LoVo (cell line): Measurements from ENCODE around the gene NOVA1.

Source experiments
- DNase-seq: peaks from one replicate; pipeline ENCODE4 v3.0.0-alpha.2; 2016; ENCODE audit warnings: low spot score

NOVA1 gene

DNA sequence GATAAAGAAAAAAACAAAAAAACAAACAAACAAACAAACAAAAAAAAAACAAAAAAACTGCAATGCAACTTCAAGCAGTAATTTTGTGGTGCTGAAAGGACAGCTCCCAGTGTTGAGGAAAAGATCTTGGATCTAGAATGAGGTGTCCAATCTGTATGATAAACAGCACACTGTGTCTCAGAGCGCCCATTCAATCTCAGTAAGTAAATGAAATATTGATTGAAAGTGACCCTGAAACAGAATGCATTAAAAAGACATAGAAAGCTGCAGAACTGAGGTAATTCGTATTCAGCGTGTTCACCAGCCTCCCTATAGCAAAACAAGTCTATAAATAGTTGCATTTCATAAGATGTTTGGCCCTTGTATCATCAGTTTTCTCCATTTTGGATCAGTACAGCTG lies 153.0 kb downstream of the NOVA1 start:
- DNase-seq: no peak

DNA sequence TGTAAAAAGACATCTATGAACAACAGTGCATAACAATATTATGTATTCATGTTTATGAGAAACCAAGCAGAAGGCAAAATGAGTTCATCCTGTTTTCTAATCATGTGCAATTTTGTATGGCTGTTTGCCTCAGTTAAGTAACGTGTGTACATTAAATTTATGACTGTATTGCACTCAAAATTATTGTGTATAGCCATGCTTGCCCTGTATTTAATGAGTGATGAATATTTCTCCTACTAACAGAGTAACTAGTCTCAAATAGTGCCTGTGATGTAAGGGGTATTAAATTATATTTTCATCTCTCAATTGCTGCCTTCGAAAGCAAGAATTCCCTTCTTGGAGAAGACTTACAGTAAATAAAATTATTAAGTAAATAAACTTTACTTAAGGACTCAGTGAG lies 154.2 kb downstream of the NOVA1 start:
- DNase-seq: no peak

DNA sequence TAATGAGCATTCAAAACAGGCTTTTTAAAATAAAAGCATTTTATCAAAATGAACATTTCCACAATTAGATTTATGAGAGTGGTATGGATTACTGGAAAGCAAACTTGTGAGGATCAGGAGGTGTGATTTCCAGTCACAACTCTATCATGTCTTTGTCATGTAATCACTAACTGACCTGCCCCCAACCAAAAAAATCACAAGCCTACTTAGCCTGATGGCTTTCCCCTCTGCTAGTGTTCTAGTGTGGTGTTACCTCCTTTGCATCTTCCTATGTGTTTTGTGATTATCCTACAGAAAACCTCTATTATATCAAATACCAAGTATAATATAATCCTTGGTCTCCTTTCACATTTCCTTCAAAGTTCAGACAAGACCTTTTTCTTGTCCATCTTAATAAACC lies 168.6 kb downstream of the NOVA1 start:
- DNase-seq: no peak

DNA sequence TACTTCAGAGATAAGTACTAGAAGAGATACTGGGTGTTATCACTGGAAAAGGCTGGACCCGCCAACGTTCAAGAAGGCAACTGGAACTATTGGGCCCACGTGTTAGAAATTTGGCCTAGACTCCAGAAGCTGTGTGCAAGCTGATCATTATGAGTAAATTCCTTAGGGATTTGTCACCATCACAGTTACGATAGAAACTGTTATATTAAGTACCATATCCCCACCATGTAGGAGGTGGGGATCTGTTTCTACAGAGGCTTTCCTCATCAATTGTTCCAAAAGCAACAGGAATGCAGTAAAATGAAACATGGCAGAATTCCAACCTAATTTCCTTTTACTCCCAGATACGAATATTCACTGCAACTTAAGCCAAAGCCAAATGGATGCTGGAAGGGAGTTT lies 170.7 kb downstream of the NOVA1 start:
- DNase-seq: no peak

DNA sequence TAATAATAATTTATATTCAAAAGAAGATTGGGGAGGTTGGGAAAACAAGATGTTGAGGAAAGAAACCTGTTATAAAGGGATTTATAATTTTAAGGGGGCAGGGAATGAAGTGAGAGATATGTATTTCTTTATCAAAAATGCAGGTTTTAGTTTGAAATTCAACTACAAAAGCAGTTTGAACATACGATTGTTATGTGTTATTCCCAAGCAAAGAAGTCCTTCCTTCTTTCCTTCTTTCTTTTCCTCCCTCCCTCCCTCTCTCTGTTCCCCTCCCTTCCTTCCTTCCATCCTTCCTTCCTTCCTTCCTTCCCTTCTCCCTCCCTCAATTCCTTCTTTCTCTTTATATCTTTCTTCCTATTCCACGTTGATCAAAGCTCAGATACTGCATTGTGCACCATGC lies 173.3 kb downstream of the NOVA1 start:
- no peak for DNase-seq

DNA sequence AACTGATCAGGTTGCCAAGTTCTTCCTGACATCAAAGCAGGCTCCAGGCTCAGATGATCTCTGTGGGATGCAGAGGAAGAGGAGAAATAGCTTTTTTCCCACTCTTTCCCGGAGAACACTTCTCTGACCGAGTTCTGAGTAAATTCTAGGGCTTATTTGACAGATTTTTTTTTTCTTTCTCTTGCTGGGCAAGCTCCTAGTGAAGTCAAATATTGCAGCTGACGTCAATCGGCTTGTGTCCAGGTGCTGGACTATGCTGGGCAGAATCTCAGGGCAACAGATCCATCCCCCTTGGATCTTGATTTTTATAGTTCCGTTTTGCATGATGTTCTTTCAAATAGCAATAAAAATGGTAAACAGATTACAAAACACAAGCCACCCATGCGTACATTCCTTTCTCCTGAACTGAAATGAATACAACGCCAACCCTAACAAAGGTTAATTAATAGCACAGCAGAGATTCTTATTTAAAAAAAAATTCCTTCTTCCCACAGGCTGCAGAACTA lies 182.2 kb downstream of the NOVA1 start:
- no peak for DNase-seq

DNA sequence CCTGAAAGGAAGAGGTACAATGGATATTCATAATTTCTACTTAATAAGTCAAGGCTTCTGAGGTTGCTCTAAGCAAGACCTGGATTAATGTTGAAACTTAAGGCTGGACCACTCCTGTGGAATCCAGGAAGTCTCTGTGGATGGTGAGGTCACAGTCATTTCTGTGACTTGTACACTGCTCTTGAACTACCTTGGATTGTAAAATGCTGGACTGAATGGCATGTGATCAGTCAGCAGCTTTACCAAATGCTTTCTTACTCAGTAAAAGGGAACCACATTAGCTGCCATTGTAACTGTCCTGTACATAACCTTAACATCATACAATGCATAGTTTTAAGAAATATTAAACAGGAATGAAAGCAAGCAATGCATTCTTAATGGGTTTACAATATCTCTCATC lies 182.9 kb downstream of the NOVA1 start:
- DNase-seq: no peak

DNA sequence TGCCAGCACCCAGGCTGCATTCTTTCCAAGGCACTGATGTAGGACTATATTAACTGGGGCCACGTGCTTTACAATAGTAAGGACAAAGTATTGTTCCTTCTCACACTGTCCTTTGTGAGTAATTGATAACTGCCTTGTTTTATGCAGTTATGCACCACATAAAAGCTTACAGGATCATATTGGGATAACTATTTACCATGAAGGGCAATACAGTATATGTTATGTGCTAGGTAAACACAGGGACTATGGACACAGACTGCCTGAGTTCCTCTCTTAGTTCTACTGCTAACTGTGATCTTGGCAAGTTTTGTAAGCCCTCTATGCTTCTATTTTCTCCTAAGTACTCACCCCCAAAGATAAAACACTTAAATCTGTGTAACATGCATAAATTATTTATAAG lies 183.7 kb downstream of the NOVA1 start:
- DNase-seq: no peak

DNA sequence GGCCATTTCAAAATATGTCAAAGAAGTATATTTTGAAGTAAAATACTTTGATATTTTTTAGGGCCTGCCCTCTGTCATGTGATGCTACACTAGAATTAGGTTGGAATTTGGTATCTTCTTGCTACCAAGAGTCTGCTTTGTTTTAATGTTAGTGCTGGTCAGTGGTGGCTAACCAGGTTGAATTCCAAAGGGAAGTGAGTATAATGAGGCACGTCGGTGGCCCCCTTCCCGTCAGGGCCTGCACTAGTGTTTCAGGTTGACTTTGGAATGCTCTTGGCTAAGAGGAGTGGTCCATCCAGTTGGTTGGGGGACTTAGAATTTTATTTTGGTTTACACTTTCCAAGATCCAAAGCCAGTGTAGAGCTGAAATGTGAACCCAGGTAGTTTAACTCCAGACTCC lies 185.4 kb downstream of the NOVA1 start:
- DNase-seq: no peak

DNA sequence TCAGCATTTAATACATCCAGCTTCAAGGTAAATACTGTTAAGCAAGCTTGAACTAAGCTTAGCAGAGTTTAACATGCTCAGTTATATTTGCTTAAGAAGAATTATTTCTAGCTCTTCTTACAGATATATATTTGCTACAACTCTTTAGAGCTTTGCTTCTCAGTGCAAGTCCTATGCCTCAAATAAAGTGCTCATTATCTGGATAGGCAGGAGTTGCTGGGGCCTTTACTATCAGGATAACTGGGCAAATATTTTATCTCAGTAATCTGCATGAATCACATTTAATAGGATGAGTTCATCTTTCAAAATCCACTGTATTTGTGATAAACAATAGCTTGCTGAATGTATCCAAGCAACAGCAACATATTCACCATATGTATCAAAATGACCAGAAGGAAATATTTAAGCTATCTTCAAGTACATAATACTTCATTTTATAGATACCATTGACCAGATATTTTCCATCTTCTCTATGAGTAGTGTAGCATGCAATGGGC lies 187.6 kb downstream of the NOVA1 start:
- DNase-seq: no peak

DNA sequence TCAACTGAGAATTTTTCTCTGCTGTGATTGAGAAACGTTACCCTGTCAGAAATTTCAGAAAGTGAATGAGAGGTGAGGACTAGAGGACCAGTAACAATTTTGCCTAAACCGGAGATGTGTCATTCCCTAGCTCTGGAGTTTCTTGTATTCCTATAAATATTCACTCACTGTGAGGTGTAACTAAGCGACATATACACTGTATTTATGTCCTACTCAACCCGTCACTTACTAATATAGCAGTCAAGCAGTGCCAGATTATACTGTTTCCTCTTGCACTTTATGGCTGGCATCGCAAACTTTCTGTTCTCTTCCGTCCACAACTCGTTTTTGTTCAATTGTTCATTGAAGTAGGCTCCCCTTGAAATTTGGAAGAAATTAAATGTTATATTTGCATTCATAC lies 192.9 kb downstream of the NOVA1 start:
- no peak for DNase-seq

DNA sequence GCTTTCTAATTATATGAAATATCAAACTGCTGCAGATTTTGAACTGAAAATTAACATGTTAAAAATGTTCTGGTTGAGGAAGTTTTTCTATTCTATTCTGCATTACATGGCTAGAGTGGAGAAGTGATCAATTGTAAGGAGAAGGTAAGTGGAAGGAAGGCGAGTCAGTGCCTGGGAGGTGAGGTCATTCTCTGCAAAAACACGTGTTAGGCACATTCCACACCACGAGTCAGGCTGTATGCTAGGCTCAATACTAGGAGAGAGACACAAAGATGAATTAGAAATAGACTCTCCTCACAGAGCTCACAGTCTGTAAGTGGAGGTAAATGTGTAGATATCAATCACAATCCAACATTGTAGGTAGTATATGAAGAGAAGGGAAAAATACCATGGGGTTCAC lies 194.1 kb downstream of the NOVA1 start:
- no peak for DNase-seq

DNA sequence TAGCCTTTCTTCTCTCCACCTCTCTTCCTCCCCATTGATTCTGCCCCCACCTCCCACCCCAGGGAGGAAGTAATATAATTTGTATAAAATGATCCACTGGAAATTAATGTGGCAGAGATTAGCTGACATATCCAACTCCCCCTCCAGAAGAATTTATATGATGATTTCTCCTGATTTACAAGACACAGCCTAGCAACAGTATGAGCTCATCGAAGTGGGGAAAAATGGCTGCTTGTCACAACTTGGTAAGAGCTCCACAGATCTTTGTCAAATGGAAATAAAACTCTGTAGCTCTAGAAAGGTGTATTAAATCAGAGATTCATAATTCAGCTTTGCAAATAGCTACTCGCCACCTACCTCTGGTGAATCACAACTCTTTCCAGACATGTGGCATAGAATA lies 195.7 kb downstream of the NOVA1 start:
- DNase-seq: no peak

DNA sequence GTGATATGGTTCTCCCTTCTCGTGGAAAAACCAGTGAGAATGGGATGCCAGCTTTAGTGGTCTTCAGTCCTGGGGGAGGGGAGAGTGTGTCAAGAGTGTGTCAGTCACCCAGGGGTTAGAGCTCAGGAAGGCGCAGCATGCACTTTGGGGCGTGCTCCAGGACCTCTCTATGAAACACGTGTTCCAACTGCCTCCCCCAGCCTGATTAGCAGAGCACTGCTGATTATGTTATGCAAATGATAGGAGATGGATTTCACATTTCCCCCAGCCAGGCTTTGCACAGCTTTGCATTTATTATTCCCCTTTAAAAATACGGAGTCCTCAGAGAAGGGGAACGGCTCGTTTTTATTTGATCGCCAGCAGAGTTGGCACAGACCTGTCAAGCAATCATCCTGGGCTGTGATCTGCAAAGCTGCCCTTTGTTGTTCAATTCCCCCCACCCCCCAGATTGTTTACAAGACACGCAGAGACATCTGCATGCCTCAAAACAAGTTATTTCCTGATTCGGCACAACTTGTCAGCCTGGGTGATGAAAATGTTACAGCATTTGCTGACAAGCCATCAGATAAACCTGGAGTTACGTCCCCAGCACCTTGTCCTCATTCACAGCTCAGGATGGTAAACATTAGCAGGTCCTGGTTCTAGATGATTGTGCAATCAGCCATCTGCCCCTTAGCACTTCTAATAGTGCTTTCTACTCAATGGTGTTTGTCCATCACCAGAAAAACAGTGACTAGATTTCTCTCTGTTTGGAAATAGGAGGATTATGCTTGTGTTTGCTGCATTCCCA lies 196.5 kb downstream of the NOVA1 start:
- DNase-seq: no peak

DNA sequence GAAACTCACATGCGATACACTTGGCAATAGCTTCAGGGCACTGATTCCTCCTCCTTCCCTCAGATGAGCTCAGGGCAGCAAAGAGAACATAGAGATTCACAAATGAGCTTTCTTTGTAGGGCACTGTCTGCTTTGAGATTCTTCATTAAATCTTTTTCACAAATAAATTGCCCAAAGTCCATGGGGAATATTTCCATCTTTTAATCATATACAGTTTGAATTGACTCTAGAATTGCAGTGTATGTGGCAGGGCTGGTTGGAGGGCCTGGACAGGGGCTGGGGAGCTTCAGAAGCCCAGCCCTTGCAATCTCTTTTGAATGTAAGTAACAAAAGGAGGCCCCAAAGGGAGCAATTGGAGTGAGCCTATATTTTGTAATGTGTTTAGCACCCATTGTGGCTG lies 197.5 kb downstream of the NOVA1 start:
- DNase-seq: no peak

DNA sequence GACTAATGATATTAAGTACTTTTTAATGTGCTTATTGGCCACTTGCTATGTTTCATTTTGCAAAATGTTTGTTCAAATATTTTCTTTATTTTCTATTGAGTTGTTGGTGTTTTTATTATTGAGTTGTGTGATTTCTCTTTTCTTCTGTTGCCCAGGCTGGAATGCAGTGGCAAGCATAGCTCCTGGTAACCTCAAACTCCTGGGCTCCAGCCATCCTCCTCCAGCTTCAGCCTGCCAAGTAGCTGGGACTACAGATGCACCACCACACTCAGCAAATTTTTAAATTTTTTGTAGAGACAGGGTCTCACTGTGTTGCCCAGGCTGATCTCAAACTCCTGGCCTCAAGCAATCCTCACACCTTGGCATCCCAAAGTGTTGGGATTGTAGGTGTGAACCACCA lies 199.2 kb downstream of the NOVA1 start:
- no peak for DNase-seq
